Myocyte (in vitro differentiated cells): ENCODE data around the gene MITD1. TPM values are rescaled to one million over a fixed set of nuclear protein-coding genes. Genes with fewer than 3 reads are reported as not detected.
A peak's percentile ranks its signal among the peaks of the same experiment; 100 is the strongest.
"Not testable (repeated sequence)": the region's sequence is repeated elsewhere in the genome, so short reads cannot be mapped to it uniquely, and the experiment has no call there.

Source experiments
- DNase-seq: peaks from one replicate; pipeline ENCODE4 v3.0.0-alpha.2; 2012; ENCODE audit warnings: low read depth
- total RNA-seq: library from RNA; depleted of rRNA; stranded (reverse); fragments of >200 nt; gene quantifications from 2 replicates; pipeline ENCODE4 v1.2.3, GENCODE V29; 2014

The MITD1 gene
- total RNA-seq, 1 donor from 2014 or later = 31.1 TPM

DNA sequence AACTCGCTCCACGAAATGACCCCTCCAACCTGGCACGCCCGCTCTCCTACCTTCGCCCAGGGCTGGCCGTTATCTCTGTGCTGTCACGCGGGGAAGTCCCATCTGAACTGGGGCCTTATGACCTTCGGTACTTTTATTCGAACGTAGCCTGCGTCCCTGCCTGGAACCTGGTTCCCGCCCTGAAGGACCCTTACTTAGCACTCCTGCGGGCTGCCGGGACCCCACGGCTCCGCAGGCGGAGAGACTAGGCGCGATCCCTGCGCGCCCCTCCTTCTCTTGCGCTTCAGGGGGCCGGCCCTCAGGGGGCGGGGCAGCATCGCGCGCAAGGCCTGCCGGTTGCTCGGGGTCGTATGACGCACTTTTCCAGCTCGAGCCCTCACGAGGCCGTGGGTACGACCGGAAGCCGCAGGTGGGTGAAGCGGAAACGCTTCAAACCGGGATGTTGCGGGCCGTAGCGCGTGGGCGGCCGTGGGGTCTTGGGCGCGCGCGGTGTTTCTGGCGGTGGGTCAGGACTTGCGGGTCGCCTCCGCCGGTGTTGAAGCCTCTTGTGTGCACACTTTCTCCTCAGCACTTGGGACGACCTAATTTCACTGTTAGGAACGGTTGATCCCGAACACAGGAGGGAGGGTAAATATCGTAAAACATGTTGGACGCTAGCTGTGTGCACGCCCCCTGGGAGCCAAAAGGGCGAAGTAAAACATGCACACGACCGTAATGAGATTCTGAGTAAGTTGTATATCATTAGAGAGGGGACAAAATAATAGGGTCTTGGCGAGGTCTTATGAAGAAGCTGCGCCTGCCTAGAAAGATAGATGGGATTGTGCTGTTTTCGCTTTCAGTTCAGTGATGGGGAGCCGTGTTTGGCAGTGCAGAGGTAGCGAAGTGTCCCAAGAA is 26.0 kb downstream of the MITD1 start, which contains the start of the genes LIPT1 and TSGA10:
LIPT1 (plus strand) TSS at position 325 of the 894 bp plus-strand sequence. CDS start 6,991 bp downstream, outside the sequence.
TSGA10 (minus strand) TSS at position 300 of the 894 bp plus-strand sequence. CDS start 45,503 bp downstream, outside the sequence.
- peak; percentile 93 for DNase-seq

DNA sequence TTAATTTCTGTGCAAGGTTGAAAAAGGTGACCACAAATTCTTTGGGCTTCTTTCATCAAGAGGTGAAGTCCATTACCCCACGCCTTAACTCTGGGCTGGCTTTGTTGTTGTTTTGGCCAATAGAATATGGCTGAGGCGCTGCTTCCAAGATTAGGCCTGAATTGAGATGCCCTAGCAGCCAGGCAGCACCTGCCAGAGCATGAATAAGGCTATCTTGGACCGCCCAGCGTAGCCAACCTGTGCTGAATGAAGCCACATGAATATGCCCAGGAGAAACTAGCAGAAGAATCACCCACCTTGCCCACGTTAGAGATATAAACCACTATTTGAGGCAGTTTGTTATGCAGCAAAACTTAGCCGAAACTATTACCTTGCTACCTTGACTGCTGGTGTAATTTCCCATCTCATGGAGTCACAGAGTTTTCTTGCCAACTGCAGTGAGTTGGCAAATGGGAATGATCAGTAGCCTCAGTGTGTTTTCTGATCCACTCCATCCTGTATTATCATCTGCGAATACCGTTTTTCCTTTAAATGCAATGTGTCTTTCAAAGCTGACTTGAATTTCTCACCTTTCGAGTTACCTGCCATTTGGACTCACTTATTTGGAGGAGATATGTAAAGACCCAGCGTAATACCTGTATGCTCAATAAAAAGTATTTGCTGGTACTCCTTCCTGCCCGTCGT is 26.8 kb downstream of the MITD1 start:
- peak; percentile 10 for DNase-seq

- no peak for DNase-seq
These were observed 28.5 kb downstream of the MITD1 start for GRCh38 chr2:99152199-99152895.

- DNase-seq = no peak
These were observed 30.2 kb downstream of the MITD1 start for GRCh38 chr2:99150706-99151105.

- peak; percentile 92 for DNase-seq
These were observed 39.4 kb downstream of the MITD1 start, which contains the start of gene C2orf15 for GRCh38 chr2:99141110-99142108. C2orf15 (plus strand) TSS chr2:99141707; CDS start chr2:99150559, 8,852 bp downstream.

DNA sequence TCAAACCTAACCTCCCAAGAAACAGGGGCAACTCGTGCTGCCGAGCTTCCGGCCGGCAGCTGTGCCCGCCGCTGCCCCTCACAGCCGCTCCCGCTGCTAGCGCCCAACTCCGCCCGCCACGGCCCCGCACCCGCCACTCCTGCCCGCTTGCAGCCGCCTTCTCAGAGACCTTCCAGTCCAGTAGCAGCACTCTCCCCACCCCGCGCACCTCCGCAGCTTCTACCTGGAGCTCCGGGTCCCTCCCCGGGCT is 40.1 kb downstream of the MITD1 start:
- no peak for DNase-seq

DNA sequence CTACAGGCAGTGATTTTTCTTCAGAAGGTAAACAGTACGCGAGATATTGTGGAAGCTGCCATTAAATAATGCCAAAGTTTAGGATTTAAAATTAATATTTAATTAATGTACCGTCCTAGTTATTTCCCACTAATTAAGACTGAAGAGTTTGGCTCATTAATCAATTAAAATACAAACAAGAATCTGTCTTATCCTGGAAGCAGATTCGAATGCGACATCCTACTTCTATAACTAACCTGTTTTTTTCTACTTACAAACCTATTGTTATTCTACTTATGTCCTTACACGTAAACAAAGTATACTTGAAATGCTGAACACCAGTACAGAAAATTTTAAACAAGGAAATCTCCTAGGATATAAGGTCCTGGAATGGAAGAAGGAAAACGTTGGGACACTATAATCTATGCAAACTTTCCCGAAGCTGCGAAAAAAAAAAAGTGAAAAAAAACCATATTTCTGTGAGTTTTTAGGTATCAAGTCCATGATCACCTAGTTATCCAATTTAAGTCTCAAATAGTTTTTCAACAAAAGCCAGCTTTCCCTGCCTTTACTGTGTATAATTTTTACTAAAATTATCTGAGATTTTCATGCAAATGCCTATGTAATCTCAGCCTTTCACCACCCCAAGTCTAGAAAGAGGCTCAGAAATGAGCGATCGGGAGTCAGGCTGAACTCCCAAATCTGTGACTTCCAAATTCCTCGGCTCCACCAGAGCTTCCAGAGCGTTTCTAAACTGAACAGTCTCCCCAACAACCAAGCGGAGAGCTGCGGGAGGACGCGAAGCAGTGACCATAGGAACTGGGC is 40.6 kb downstream of the MITD1 start:
- DNase-seq = peak; percentile 57

- no peak for DNase-seq
These were observed 41.9 kb downstream of the MITD1 start for GRCh38 chr2:99139003-99139402.

DNA sequence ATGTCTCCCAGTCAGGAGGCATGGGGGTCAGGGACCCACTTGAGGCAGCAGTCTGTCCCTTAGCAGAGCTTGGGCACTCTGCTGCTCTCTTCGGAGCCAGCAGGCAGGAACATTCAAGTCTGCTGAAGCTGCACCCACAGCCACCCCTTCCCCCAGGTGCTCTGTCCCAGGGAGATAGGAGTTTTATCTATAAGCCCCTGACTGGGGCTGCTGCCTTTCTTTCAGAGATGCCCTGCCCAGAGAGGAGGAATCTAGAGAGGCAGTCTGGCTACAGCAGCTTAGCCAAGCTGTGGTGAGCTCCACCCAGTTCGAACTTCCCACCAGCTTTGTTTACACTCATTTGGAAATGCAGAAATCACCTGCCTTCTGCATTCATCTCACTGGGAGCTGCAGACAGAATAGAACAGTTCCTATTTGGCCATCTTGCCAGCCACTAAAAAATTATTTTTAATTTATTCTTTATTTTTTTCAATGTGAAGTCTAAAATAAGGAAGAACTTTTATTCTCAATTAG is 45.8 kb downstream of the MITD1 start:
- not testable (repeated sequence) for DNase-seq

- DNase-seq = no peak
These were observed 52.9 kb downstream of the MITD1 start for GRCh38 chr2:99127981-99128380.

Other genes starting within 250 kb of the MITD1 start
- gene CRACDL, start 244.8 kb downstream of the MITD1 start, total RNA-seq = 0.11 and 0.26 TPM in 2 replicates
- gene C2orf15, start 39.4 kb downstream of the MITD1 start, total RNA-seq = 0.78 TPM in 1 of 2 replicates, not detected in the other
- 2.4 and 5.9 TPM in 2 replicates for gene TSGA10, start 26.1 kb downstream of the MITD1 start, total RNA-seq
- gene LIPT1, start 26.1 kb downstream of the MITD1 start, total RNA-seq = 5.0 and 5.9 TPM in 2 replicates
- 53.2 and 65.8 TPM in 2 replicates for gene MRPL30, start 126 bp upstream of the MITD1 start, total RNA-seq
- gene LYG2, start 74.6 kb upstream of the MITD1 start, total RNA-seq = not detected in 2 replicates
- gene LYG1, start 120.1 kb upstream of the MITD1 start, total RNA-seq = 1.3 TPM in 1 of 2 replicates, not detected in the other
- gene TXNDC9, start 155.3 kb upstream of the MITD1 start, total RNA-seq = 51.9 and 57.0 TPM in 2 replicates
- 19.2 and 22.3 TPM in 2 replicates for gene EIF5B, start 156.3 kb upstream of the MITD1 start, total RNA-seq